Caco-2 (cell line): Measurements from ENCODE around the gene EIF3L. TPM values are rescaled to one million over a fixed set of nuclear protein-coding genes. Genes with fewer than 3 reads are reported as not detected.

ENCODE experiments used
- BruUV-seq: library from RNA; stranded (reverse); fragments of 400-500 nt; replicated peaks from 2 replicates; lab custom pipeline; 2021; lab: Mats Ljungman, UMichigan
- CTCF ChIA-PET: fragments of 300-600 bp; sonication (Branson Sonifier 250); formaldehyde crosslinking; loops from one replicate; lab custom pipeline; 2022; ENCODE audit warnings: antibody characterized with exemption; lab: Charles Lee
- POLR2A ChIA-PET: fragments of 300-600 bp; sonication (Branson Sonifier 250); formaldehyde crosslinking; loops from one replicate; lab custom pipeline; 2022; ENCODE audit warnings: antibody characterized with exemption; lab: Charles Lee
- DNase-seq, 2 experiments: peaks; one replicate each; pipeline versions ENCODE4 v3.0.0 to v3.0.0-alpha.2; 2020 to 2022
- H3K27me3 ChIP-seq: replicated peaks from 2 replicates; pipeline ENCODE4 v1.6.0; 2011; ENCODE audit warnings: low read length; ENCODE audit not compliant: control insufficient read depth, insufficient read depth
- H3K36me3 ChIP-seq: 2 replicates; pipeline ENCODE4 v1.5.1; 2011; ENCODE audit warnings: low read length; ENCODE audit not compliant: control insufficient read depth, insufficient read depth
- H3K4me1 ChIP-seq: fragments of 250-450 bp; sonication (Bioruptor Pico); 2 replicates; pipeline ENCODE4 v1.5.1; 2020; ENCODE audit warnings: mild to moderate bottlenecking
- H3K4me3 ChIP-seq: 2 replicates; pipeline ENCODE4 v1.5.1; 2011; ENCODE audit warnings: low read depth, mild to moderate bottlenecking, control low read depth, low read length
- H3K9me3 ChIP-seq: fragments of 250-450 bp; sonication (Bioruptor Pico); 2 replicates; pipeline ENCODE4 v1.5.1; 2020; ENCODE audit warnings: mild to moderate bottlenecking, moderate library complexity
- H3K27ac Mint-ChIP-seq: one replicate; pipeline ENCODE4 v1.8.0; 2022; ENCODE audit warnings: mixed read lengths; ENCODE audit not compliant: unreplicated experiment
- H3K27me3 Mint-ChIP-seq: one replicate; pipeline ENCODE4 v1.8.0; 2022; ENCODE audit warnings: mixed read lengths; ENCODE audit not compliant: insufficient read depth, unreplicated experiment
- H3K36me3 Mint-ChIP-seq: one replicate; pipeline ENCODE4 v1.8.0; 2022; ENCODE audit warnings: mild to moderate bottlenecking, mixed read lengths; ENCODE audit not compliant: insufficient read depth, unreplicated experiment
- H3K4me1 Mint-ChIP-seq: one replicate; pipeline ENCODE4 v1.8.0; 2022; ENCODE audit warnings: low read depth, mixed read lengths; ENCODE audit not compliant: unreplicated experiment
- H3K4me3 Mint-ChIP-seq: one replicate; pipeline ENCODE4 v1.8.0; 2022; ENCODE audit warnings: mild to moderate bottlenecking, moderate library complexity, mixed read lengths; ENCODE audit not compliant: unreplicated experiment
- H3K9me3 Mint-ChIP-seq: one replicate; pipeline ENCODE4 v1.8.0; 2022; ENCODE audit warnings: mixed read lengths; ENCODE audit not compliant: unreplicated experiment
- CTCF ChIP-seq, 2 experiments: fragments of 200-600 bp in 1 of 2; IDR thresholded peaks; 1 replicate in 1 of 2; 2 replicates in 1 of 2; pipeline versions ENCODE4 v1.5.1 to v1.8.0; 2011 to 2022; ENCODE audit warnings: antibody characterized with exemption in 1 of 2, control low read depth in 1 of 2, inconsistent platforms in 1 of 2, low read depth in 1 of 2, low read length in 1 of 2, mild to moderate bottlenecking in 1 of 2, moderate library complexity in 1 of 2; ENCODE audit not compliant: insufficient read depth in 1 of 2, severe bottlenecking in 1 of 2, unreplicated experiment in 1 of 2
- intact Hi-C: fragments of 100-400 bp; cut with micrococcal nuclease; formaldehyde crosslinking; loops from one replicate; pipeline ENCODE4 v1.10.0; 2022; ENCODE audit not compliant: unreplicated experiment
- total RNA-seq: library from RNA; stranded (reverse); gene quantifications from 2 replicates; pipeline ENCODE4 v1.2.3, GENCODE V29; 2022

EIF3L gene
- total RNA-seq, 1 experiment from 2014 or later: 554 TPM

- ChIA-PET POLR2A (no interaction called here), CTCF (no interaction called here)
Measured at GRCh38 chr22:37812869-37813678, 36.1 kb upstream of the EIF3L start.

GRCh38 chr22:37815593-37815992 is 33.6 kb upstream of the EIF3L start:
- DNase-seq: no peak
- H3K27me3 ChIP-seq: no peaks in the 10 kb centered on the region
- no peak overlapping the region for H3K4me3 ChIP-seq
- no peak for TF ChIP-seq CTCF (IDR thresholded peaks at IDR 0.05; ENCODE audit: insufficient read depth in 1 of 2, low read depth in 1 of 2, low read length in 1 of 2, severe bottlenecking in 1 of 2, unreplicated experiment in 1 of 2)
- CTCF ChIA-PET: no interaction called here
- H3K36me3 Mint-ChIP-seq: peaks cover 56% of the 10 kb centered on the region
- peaks cover 9% of the 10 kb centered on the region for H3K4me1 ChIP-seq
- BruUV-seq: no TSS peak
- H3K27ac Mint-ChIP-seq: no peak overlapping the region
- H3K27me3 Mint-ChIP-seq: no peaks in the 10 kb centered on the region
- H3K9me3 ChIP-seq: no peaks in the 10 kb centered on the region
- intact Hi-C loops: no loop called here
- H3K36me3 ChIP-seq: peaks cover 1% of the 10 kb centered on the region
- H3K9me3 Mint-ChIP-seq: no peaks in the 10 kb centered on the region
- no peak overlapping the region for H3K4me3 Mint-ChIP-seq
- POLR2A ChIA-PET: no interaction called here
- H3K4me1 Mint-ChIP-seq: peaks cover 5% of the 10 kb centered on the region

More at GRCh38 chr22:37812869-37813678, 36.1 kb upstream of the EIF3L start:
- intact Hi-C loops: no loop called here
- Histone ChIP-seq H3K27me3 (no peaks in the 10 kb centered on the region), H3K4me3 (no peak overlapping the region), H3K4me1 (peaks cover 5% of the 10 kb centered on the region), H3K9me3 (no peaks in the 10 kb centered on the region), H3K36me3 (peaks cover 1% of the 10 kb centered on the region)
- Mint-ChIP-seq H3K9me3 (no peaks in the 10 kb centered on the region), H3K27me3 (no peaks in the 10 kb centered on the region), H3K27ac (no peak overlapping the region), H3K36me3 (peaks cover 71% of the 10 kb centered on the region), H3K4me1 (no peaks in the 10 kb centered on the region), H3K4me3 (no peak overlapping the region)
- no TSS peak for BruUV-seq
- no peak for DNase-seq
- no peak for TF ChIP-seq CTCF (IDR thresholded peaks at IDR 0.05; ENCODE audit: insufficient read depth in 1 of 2, low read depth in 1 of 2, low read length in 1 of 2, severe bottlenecking in 1 of 2, unreplicated experiment in 1 of 2)

- no peaks in the 10 kb centered on the region for H3K9me3 Mint-ChIP-seq
- Histone ChIP-seq H3K27me3 (no peaks in the 10 kb centered on the region), H3K4me1 (peaks cover 9% of the 10 kb centered on the region), H3K9me3 (no peaks in the 10 kb centered on the region), H3K36me3 (peaks cover 1% of the 10 kb centered on the region), H3K4me3 (no peak overlapping the region)
- ChIA-PET POLR2A (interaction anchor here (0.6 to 0.7 kb wide), 3 partner anchors 28 to 67 kb away, joined by 3 to 4 read pairs (median 4); partner anchors contain the start of gene ANKRD54), CTCF (interaction anchor here (0.7 to 3.3 kb wide), 3 partner anchors 9 to 47 kb away, joined by 3 to 41 read pairs (median 12); partner anchors contain the start of gene GCAT)
- no peak overlapping the region for H3K4me3 Mint-ChIP-seq
- DNase-seq: no peak
- H3K27ac Mint-ChIP-seq: no peak overlapping the region
- BruUV-seq: no TSS peak
- intact Hi-C loops: loop anchor here (1.0 kb wide), 2 partner anchors 47 to 149 kb away; no protein-coding TSS in a partner anchor
- H3K27me3 Mint-ChIP-seq: no peaks in the 10 kb centered on the region
- H3K4me1 Mint-ChIP-seq: peaks cover 6% of the 10 kb centered on the region
- peaks cover 56% of the 10 kb centered on the region for H3K36me3 Mint-ChIP-seq
- TF ChIP-seq CTCF (IDR thresholded peaks at IDR 0.05; ENCODE audit: insufficient read depth in 1 of 2, low read depth in 1 of 2, low read length in 1 of 2, severe bottlenecking in 1 of 2, unreplicated experiment in 1 of 2): no peak
Measured at GRCh38 chr22:37816543-37817180, 32.6 kb upstream of the EIF3L start.
